Measurements from ENCODE around the gene TULP1.

TULP1 gene

GRCh38 chr6:35534407-35535170 lies 21.9 kb upstream of the TULP1 start:
- Histone ChIP-seq H3K27ac (no peak overlapping the region), H3K4me1 (no peaks in the 10 kb centered on the region), H3K9ac (no peak overlapping the region), H3K27me3 (ENCODE audit: control insufficient read depth, insufficient read depth, low read length) (no peaks in the 10 kb centered on the region), H3K4me3 (ENCODE audit: low read depth, low read length) (no peak overlapping the region), H3K4me2 (ENCODE audit: low read length) (no peak overlapping the region), H3K36me3 (ENCODE audit: control insufficient read depth, insufficient read depth, low read length) (no peaks in the 10 kb centered on the region), H3K9me3 (ENCODE audit: control insufficient read depth, low read length) (no peaks in the 10 kb centered on the region), H3K79me2 (no peaks in the 10 kb centered on the region), H2AFZ (no peak overlapping the region)
- TF ChIP-seq CTCF (IDR thresholded peaks at IDR 0.05), result no peak

- no peaks in the 10 kb centered on the region for H3K27me3 ChIP-seq (ENCODE audit: control insufficient read depth, insufficient read depth, low read length)
- no peak overlapping the region for H3K4me2 ChIP-seq (ENCODE audit: low read length)
- H2AFZ ChIP-seq, result no peak overlapping the region
- TF ChIP-seq CTCF (IDR thresholded peaks at IDR 0.05), result no peak
- H3K9me3 ChIP-seq (ENCODE audit: control insufficient read depth, low read length), result no peaks in the 10 kb centered on the region
- H3K36me3 ChIP-seq (ENCODE audit: control insufficient read depth, insufficient read depth, low read length), result no peaks in the 10 kb centered on the region
- H3K27ac ChIP-seq, result no peak overlapping the region
- no peaks in the 10 kb centered on the region for H3K79me2 ChIP-seq
- H3K4me1 ChIP-seq, result no peaks in the 10 kb centered on the region
- H3K9ac ChIP-seq, result no peak overlapping the region
- H3K4me3 ChIP-seq (ENCODE audit: low read depth, low read length), result no peak overlapping the region
These were observed 21.3 kb upstream of the TULP1 start for GRCh38 chr6:35533981-35534380.

GRCh38 chr6:35532126-35532525 lies 19.4 kb upstream of the TULP1 start:
- Histone ChIP-seq H2AFZ (no peak overlapping the region), H3K79me2 (no peaks in the 10 kb centered on the region), H3K4me2 (ENCODE audit: low read length) (no peak overlapping the region), H3K4me3 (ENCODE audit: low read depth, low read length) (no peak overlapping the region), H3K36me3 (ENCODE audit: control insufficient read depth, insufficient read depth, low read length) (no peaks in the 10 kb centered on the region), H3K27me3 (ENCODE audit: control insufficient read depth, insufficient read depth, low read length) (no peaks in the 10 kb centered on the region), H3K4me1 (no peaks in the 10 kb centered on the region), H3K9me3 (ENCODE audit: control insufficient read depth, low read length) (no peaks in the 10 kb centered on the region), H3K27ac (no peak overlapping the region), H3K9ac (no peak overlapping the region)
- TF ChIP-seq CTCF (IDR thresholded peaks at IDR 0.05), result no peak

GRCh38 chr6:35524380-35525020 lies 11.8 kb upstream of the TULP1 start:
- no peak overlapping the region for H3K4me2 ChIP-seq (ENCODE audit: low read length)
- H3K4me3 ChIP-seq (ENCODE audit: low read depth, low read length), result no peak overlapping the region
- H3K36me3 ChIP-seq (ENCODE audit: control insufficient read depth, insufficient read depth, low read length), result no peaks in the 10 kb centered on the region
- H2AFZ ChIP-seq, result no peak overlapping the region
- no peak for TF ChIP-seq CTCF (IDR thresholded peaks at IDR 0.05)
- H3K27me3 ChIP-seq (ENCODE audit: control insufficient read depth, insufficient read depth, low read length), result no peaks in the 10 kb centered on the region
- no peaks in the 10 kb centered on the region for H3K9me3 ChIP-seq (ENCODE audit: control insufficient read depth, low read length)
- H3K79me2 ChIP-seq, result no peaks in the 10 kb centered on the region
- H3K9ac ChIP-seq, result no peak overlapping the region
- no peak overlapping the region for H3K27ac ChIP-seq
- H3K4me1 ChIP-seq, result no peaks in the 10 kb centered on the region
